NCI-H146 (cell line): ENCODE results near the gene KRTAP12-3.
"Not testable (repeated sequence)": the region's sequence is repeated elsewhere in the genome, so short reads cannot be mapped to it uniquely, and the experiment has no call there.

Experiments used
- DNase-seq: peaks from one replicate; lab custom pipeline; 2025; lab: John Stamatoyannopoulos, UW

KRTAP12-3 gene, protein sequence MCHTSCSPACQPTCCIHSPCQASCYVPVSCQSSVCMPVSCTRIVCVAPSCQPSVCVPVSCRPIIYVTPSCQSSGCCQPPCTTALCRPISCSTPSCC

DNA sequence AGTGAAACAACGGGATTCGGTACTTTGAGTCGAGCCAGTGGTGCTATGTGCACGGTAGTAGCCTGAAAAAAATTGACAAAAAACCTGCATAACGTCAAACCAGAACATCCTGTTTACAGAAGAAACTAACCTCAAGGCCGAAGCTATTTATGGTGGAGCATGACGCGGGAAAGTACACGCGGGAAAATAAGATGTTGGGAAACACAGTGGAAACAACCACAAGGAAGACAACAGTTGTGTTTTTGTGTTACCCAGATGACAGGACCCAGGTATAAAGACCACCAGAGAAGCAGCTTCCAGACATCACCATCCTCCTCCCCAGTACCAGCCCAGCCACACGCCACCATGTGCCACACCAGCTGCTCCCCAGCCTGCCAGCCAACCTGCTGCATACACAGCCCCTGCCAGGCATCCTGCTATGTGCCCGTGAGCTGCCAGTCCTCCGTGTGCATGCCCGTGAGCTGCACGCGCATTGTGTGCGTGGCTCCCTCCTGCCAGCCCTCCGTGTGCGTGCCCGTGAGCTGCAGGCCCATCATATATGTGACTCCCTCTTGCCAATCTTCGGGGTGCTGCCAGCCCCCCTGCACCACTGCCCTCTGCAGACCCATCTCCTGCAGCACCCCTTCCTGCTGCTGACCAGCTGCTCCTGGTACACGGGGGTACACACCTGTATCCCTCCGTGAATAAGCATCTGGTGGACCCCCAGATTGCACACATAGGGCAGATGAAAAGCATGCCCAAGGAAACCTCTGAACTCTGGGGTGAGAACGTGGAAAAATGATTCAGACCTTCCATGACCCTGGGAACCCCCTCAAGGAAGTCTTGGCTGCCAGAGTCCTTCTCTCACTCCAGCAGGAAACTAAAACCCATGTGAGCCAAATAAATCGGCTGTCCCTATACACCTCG is at the start of gene KRTAP12-3:
KRTAP12-3 (plus strand) TSS at position 298 of the 906 bp plus-strand sequence; CDS start at position 346, 48 bp downstream.
- DNase-seq, result no peak

DNA sequence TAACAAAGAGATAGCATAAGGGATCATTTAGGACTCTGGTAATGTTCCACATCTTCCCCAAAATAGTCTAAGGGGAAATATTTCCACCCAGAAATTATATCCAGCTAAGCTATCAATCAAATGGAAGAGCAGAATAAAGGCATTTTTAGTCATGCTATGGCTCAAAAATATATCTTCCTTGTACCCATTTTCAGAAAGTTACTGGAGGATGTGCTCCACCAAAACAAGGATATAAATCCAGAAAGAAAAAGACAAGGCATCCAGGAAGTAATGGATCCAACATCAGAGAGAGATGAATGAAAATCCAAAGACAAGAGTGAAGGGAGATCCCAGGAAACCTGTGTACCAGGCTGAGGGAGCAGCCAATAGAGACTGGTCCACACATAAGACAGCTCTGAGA is 48.5 kb upstream of the KRTAP12-3 start:
- no peak for DNase-seq

DNA sequence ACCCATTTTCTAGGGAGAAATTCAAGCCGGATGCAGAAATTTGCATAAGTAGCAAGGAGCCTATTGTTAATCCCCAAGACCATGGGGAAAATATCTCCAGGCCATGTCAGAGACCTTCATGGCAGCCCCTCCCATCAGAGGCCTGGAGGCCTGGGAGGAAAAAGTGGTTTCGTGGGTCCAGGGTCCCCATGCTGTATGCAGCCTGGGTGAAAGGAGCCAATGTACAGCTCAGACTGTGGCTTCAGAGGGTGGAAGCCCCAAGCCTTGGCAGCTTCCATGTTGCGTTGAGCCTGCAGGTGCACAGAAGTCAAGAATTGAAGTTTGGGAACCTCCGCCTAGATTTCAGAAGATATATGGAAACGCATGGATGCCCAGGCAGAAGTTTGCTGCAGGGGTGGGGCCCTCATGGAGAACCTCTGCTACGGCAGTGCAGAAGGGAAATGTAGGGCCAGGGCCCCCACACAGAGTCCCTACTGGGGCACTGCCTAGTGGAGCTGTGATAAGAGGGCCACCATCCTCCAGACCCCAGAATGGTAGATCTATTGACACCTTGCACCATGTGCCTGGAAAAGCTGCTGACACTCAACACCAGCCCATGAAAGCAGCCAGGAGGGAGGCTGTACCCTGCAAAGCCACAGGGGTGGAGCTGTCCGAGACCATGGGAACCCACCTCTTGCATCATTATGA is 47.4 kb upstream of the KRTAP12-3 start:
- DNase-seq, result not testable (repeated sequence)

DNA sequence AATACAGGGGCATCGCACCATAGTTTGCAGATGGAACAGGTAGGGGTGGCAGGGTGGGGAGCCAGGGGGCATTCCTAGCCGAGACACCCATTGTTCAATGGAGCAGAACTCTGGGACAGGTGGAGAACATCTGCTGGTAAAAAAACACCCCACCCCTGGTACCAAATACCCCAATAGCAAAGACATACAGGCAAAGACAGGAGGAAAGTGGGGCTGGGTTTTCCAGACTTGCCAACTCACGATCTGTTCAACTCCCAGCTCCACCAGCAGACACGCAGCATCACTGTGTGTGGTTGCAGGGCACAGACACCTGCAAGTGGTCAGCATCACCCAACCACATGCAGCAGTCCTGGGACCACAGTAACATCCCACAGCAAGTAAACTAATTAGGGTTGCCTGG is 46.2 kb upstream of the KRTAP12-3 start:
- DNase-seq, result no peak

DNA sequence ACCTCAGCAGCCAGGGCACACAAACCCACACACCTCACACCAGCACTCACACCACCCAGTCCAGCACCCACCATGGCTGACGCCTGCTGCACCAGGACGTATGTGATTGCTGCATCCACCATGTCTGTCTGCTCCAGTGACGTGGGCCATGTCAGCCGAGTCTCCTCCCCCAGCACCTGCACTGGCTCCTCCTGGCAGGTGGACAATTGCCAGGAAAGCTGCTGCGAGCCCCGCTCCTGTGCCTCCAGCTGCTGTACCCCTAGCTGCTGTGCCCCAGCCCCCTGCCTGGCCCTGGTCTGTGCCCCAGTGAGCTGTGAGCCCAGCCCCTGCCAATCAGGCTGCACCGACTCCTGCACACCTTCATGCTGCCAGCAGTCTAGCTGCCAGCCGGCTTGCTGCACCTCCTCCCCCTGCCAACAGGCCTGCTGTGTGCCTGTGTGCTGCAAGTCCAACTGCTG is 45.7 kb upstream of the KRTAP12-3 start, which contains the start of gene KRTAP10-8:
KRTAP10-8 (plus strand) TSS at position 51 of the 458 bp plus-strand sequence; CDS start at position 73, 22 bp downstream.
- DNase-seq, result no peak

DNA sequence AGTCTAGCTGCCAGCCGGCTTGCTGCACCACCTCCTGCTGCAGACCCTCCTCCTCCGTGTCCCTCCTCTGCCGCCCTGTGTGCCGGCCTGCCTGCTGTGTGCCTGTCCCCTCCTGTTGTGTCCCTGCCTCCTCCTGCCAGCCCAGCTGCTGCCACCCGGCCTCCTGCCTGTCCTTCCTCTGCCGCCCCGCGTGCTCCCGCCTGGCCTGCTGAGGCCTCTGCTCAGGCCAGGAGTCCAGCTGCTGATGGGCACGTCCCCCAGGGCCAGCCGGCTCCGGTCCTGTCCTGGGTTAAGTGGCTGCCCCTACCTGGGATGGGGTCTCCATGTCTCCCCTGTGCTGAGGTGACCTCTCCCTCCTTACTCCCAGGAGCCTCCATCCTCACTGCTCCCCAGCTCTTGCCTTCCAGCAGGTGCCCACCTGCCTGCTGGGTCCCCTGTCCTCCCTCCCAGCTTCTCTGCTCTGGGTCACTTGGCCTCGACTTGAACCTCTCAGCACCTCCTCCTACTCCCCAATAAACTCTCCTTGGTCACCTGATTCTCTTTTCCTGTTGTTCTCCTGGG is 45.0 kb upstream of the KRTAP12-3 start:
- DNase-seq, result no peak

DNA sequence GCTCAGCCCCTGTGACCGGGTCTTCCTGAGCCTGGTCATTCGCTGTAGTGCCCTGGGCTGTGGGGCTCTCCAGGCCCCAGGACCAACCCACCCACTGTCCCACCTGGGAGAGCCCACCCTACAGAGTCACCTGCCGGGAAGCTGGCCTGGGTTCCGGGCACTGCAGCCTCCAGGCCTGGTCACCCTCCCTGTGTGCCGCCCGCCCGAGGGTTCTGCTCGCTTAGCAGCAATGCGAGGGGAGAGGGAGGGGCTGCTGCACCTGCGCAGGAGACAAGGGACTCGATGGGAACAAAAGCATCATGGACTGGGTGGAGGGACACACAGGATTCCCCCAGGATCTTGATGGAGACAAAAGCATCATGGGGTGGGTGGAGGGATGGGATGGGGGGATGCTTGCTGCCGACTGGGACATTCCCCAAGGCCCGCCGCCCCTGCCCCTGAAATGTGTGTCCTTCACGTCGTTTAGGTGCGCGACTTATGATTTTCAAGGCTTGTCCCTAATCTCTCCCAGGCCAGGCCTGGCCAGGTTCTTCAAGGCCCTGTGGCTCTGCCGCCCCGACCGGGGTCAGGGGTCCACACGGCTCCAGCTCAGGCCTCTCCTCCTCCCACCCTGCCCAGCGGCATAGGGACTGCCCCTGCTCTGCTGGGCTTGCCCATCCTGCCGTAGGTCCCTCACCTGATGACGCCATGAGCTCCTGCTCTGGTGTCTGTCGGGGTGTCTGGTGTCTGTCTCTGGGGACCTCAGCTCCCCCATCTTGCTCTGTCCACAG is 44.2 kb upstream of the KRTAP12-3 start:
- no peak for DNase-seq

DNA sequence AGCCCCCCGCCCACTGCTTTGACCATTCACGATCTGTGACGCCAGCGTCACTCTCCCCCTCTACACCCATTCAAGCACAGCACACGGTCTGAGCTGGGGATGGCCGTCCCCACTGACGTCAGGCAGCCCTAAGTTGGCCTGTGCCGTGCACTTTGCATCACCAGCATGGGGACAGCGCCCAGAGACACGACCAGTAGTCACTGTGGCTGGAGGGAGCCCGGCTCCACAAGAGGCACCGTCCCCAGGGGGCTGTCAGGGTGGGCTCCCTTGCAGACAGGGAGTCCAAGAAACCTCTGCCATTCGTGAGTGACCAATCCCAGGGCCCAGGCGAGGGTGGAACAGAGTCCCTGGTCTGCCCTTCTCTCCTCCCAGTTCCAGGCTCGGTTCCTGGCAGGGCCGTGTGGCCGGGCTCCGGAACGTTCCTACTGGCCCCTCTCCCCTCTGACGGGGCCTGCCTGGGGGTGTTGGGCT is 43.5 kb upstream of the KRTAP12-3 start:
- DNase-seq, result no peak

DNA sequence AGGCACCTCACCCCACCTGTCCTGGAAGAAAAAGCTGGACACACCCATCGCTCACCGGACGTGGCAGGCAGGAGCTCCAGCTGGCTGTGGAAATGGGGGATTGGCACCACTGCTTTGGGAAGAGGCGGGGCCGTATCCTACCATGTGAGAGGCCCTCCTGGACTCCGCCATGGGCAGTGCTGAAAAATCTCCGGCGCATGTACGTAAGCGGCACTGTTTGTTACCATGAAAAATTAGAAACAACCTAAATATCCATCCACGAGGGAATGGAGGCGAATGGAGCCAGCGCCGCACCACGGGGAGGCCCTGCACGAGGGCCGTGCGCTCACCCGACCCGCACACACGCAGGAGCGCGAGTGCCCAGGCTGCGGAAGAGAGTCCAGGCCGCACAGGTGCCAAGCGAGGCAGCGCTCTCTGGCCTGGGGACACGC is 42.8 kb upstream of the KRTAP12-3 start:
- no peak for DNase-seq

DNA sequence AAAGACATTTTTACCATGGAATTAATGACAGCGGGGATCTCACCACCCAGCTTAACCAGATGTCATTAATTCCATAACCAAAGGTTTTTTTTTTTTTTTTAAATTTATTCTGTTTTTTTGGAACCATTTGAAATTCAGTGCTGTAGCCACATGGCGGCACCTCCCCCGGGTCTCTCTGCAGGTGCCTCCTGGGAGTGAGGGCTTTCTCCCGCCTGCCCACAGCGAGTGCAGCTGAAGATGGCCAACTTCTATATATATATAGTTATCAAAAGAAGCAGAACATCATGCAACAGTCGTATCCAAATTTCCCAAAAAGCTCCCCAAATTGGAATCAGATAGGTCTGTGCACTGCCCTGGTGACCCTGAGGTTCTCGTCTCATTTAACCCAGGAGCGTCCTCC is 42.3 kb upstream of the KRTAP12-3 start:
- no peak for DNase-seq

DNA sequence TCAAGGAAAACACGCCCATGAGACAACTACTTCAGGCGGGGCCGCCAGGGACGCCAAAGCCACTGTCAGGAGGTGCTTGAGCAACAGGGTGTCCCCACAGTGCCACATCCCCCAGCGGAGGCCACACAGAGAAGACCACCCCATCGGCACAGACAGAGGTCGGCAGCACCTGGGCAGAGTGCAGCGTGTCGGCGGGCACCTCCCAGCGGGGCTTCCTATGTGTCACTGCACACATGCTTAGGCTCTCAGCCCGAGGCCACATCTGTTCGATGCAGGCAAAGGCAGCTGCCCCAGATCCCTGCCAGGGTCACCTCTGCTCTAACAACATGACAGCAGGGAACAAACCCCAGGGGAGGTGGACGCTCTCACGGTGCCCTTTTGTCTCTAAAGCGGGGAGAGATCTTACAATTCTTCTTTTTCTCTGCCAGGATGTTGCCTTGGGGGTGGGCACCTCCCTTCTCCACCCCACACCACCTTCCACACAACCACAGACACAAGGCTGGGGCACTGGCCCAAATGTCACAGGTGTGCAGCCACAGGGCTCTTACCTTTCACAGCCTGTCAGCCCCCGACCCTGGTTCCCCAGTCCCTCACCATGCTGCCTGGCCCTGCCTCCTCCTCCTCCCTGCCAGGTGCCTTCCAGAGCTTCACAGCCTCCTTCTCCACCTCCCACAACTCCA is 41.7 kb upstream of the KRTAP12-3 start:
- DNase-seq, result peak; percentile 75

DNA sequence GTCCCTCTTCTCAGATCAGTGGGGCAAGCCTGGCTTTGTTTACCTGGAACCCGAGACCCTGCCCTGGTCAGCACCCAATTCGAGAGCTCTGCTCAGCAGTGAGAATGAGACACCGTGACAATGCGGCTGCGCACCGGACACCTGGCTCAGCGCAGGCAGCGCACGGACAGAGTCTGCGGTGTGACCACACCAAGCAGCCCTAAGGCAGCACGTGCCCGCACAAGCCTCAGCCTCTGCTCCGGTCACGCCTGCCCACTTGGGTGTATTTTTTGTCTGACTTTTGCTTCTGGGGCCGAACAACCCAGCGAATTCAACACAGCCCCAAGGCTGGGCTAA is 41.2 kb upstream of the KRTAP12-3 start:
- DNase-seq, result no peak

DNA sequence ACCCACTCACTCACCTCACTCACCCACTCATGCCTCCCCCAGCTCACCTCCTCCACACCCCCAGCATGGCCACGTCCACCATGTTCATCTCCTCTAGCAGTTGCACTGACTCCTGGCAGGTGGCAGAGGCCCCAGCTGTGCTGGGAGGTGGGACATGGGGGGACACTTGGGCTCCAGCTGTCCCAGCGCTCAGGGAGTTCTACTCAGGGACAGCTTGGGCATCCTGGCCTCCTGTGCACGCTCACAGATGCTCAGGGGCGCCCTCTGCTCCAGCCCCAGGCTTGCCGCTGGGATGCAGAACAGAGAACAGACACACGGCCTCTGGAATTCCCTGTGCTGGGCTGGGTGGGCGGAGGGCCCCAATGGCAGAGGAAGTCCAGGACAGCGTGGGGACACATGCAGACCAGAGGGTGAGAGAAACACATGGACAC is 40.6 kb upstream of the KRTAP12-3 start:
- DNase-seq, result no peak

DNA sequence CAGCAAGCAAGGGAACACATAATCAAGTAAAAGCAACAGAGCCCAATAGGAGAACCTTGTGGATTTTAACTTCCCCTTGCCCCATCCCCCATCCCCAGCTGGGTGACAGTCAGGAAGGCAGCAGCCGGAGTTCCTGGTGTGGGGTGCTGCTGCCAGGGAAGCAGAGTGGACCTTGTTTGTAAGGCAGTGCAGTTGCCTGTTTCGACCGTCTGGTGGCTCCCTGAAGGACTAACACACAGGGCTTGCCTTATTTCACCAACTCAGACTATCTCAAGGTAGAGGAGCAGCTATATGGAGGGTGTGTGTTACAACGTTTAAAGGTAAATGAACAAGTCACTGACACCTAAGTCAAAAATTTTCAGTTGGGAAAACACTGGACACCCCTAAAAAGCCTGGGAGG is 39.2 kb upstream of the KRTAP12-3 start:
- no peak for DNase-seq

DNA sequence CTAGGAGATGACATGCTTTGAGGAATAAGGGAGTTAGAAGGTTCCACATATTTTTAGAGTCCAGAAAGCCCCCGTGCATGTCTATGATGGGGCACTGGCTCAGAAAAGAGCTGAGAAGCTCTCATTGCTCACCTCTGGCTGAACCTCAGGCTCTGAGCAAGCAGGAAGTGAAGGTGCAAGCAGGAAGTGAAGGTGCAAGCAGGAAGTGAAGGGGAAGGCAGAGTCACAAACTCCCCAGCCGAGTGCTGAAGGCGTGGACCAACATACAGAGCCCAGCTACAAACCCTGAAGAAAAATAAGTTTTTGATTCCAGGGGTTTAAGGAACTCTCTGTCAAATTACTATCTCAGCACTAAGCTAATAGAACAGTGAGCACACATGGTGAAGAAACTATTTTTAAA is 38.8 kb upstream of the KRTAP12-3 start:
- DNase-seq, result no peak

DNA sequence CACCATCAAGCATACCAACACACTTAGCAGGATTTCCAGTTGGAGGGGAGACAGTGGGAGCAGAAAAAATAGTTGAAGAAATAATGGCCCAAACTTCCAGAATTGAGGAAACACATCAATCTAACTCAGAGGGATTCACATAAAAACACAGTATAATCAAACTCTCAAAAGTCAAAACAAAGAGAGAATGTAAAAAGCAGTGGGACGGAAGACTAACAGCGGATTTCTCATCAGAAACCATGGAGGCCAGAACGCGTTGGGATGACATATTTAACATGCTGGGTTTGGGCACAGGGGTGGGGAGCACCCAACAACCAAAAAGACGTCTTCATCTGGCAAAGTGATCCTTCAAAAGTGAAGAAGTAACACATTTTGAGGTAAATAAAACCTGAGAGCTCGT is 37.8 kb upstream of the KRTAP12-3 start:
- DNase-seq, result no peak

DNA sequence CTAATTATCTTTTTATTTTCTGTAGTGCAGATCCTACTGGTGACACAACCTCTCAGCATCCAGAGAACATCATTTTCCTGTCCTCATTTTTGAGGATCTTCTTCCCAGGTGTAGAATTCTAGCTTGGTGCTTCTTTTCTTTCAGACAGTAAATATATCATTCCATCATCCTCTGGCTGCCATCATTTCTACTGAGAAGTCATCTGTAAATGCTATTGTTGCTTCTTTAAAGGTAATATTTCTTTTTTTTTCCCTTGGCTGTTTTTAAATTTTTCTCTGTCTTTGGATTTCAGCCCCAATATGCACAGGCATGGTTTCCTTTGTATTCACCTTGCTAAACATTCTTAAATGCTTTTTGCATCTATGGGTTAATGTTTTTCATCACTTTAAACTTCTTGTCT is 34.2 kb upstream of the KRTAP12-3 start:
- no peak for DNase-seq

DNA sequence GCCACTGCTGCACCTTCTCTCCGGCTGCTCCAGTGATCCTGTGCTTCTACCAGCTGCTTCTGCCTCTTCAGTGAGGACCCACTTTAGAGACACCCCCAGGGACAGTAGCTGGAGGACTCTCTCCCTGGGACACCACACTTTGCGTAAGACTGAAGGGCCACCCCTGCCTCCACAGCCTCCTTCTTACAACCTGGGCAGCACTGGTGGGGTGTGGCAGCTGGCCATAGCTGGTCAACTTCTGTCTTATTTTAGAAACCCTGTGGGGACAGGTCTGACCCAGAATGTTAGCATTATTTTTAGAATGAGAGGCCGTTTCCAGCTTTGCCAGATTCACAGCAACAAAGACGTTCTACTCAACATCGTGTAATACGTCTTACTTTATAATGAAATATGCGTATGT is 32.0 kb upstream of the KRTAP12-3 start:
- DNase-seq, result no peak

DNA sequence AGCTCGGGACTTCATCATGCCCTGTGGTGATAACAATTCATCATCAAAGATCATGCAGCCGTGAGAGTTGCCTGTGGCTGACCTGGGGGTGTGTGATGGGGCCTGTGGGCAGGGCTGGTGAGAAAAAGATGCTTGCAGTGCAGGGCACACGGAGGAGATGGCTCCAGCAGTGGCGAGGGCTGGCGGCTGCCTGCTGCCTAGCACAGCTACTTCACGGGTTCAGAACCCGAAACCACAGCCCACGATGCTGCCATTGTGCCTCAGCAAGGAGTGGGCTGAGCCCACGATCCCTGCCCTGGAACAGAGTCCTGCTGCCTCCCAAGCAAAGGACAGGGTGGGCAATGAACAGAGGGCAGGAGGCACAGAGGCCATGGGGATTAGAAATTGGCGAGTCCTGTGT is 31.5 kb upstream of the KRTAP12-3 start:
- no peak for DNase-seq

DNA sequence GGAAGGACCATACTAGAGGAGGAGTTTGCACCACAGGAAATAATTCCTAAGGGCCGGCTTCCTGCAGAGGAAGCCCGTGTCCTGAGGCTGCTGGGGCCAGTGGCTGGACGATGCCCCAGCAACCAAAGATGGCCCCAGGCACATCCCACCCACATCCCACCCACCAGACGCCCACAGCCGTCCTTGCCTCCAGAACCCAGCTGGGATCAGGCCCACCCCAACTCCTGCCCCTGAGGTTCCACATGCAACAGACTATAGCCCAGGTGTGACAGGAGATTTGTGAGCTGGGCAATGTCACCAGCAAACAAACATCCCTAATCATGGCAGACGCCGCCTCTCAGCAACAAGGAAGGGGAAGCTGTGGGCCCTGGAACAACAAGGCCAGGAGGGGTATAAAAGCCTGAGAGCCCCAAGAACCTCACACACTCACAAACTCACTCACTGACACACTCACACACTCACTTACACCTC is 31.0 kb upstream of the KRTAP12-3 start, which contains the start of gene KRTAP10-9:
KRTAP10-9 (plus strand) TSS at position 421 of the 471 bp plus-strand sequence. CDS start 79 bp downstream, outside the sequence.
- DNase-seq, result peak; percentile 80
